HG03571 (cell line): Measurements from ENCODE around the gene ZFP92.

Source experiments
- ATAC-seq: cut with Tn5 transposase; IDR thresholded peaks from one replicate; pipeline ENCODE4 v1.9.1; 2021; ENCODE audit not compliant: unreplicated experiment

ZFP92 gene

GRCh38 chrX:153406903-153407302, 4.4 kb upstream of the ZFP92 start:
- no peak for ATAC-seq

- ATAC-seq, result no peak
These were observed 3.5 kb upstream of the ZFP92 start for GRCh38 chrX:153407736-153408135.

GRCh38 chrX:153408221-153408721, 3.0 kb upstream of the ZFP92 start:
- no peak for ATAC-seq

GRCh38 chrX:153408871-153409351, 2.4 kb upstream of the ZFP92 start:
- ATAC-seq, result no peak

GRCh38 chrX:153409414-153410101, 1.7 kb upstream of the ZFP92 start:
- ATAC-seq, result no peak

- ATAC-seq, result no peak
These were observed 899 bp upstream of the ZFP92 start for GRCh38 chrX:153410373-153410772.

GRCh38 chrX:153410888-153411254, 401 bp upstream of the ZFP92 start:
- no peak for ATAC-seq

DNA sequence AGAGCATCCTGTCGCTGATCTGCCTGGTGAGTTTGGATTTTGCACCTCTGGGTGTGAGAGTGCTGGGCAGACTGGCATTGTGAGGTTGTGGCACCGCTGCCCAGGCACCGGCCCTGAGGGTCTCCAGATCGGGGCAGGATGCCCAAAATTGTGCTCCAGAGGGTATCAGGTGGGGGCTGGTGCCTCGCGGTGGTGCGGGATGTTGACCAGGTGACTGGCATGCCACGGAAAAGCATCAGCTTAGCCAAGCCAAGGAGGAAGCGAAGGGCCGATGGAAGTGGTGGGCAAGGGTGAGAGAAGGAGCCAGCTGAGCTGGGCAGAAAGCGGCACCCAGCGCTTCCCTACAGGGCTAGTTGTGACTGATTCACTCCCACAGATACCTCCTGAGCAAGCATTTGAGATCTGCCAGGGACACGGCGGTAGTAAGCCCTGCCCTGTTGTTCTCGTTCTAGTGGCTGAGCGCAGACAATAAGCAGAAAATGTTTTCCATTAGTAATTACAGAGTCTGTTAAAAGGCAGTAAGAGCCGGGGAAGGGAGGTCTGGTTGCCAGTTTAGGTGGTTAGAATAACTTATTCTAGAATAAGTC, 809 bp downstream of the ZFP92 start:
- ATAC-seq, result no peak

- ATAC-seq, result no peak
These were observed 1.8 kb downstream of the ZFP92 start for GRCh38 chrX:153412746-153413720.

GRCh38 chrX:153413731-153414130, 2.5 kb downstream of the ZFP92 start:
- no peak for ATAC-seq

DNA sequence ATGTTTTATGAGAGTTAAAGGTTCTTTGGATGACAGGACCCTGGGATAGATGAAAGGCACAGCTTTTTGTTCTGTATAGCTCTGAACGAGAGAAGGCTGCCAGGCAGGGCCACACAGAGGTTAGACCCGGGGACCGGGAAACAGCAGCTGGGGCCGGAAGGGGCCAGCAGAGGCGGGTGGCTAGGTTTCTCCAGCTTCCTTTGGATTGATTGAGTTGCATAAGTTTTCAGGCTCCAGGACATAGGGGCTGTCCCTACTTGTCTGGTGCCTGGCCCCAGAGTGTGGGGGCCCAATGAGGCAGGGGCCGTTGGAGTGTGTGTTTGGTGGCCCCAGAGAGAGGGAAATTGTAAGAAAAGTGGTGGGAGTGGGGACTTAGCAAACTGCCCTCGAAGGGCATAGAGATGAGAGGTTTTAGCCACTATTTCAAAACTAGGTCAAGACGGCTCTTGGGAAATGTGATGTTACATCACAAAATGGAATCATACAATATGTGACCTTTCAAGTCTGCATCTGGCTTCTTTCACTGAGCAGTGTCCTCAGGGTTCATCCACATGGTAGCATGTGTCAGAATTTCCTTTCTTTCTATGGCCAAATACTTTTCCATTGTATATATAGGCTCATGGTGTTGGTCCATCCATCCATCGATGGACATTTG, 3.7 kb downstream of the ZFP92 start:
- no peak for ATAC-seq

DNA sequence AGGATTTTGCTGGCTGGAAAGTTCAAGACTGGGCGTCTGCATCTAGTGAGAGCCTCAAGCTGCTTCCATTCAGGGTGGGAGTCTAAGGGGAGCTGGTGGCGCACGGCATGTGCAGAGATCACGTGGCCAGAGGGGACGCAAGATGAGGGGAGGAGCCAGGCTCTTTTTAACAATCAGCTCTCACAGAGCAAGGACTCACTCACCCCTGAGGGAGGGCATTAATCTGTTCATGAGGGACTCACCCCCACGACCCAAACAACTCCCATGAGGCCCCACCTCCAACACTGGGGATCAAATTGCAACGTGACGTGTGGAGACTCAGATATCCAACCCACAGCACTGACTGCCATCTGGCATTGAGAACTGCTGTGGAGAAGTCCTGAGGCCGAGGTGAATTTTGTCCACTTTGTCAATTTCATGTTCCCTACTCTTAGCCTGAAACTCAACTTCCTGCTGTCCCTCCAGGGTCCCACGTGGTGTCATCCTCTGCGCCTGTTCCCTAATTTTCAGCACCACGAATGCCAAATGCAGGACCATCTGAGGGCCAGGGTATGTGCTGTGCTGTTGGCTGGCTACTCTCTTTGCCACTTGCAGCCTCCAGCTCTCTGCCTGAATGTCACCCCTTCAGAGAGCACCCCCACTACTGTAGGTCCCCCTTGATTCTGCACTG, 5.6 kb downstream of the ZFP92 start:
- no peak for ATAC-seq

- ATAC-seq, result no peak
These were observed 6.4 kb downstream of the ZFP92 start for GRCh38 chrX:153417637-153418036.

GRCh38 chrX:153420851-153421599, 9.8 kb downstream of the ZFP92 start:
- ATAC-seq, result no peak

DNA sequence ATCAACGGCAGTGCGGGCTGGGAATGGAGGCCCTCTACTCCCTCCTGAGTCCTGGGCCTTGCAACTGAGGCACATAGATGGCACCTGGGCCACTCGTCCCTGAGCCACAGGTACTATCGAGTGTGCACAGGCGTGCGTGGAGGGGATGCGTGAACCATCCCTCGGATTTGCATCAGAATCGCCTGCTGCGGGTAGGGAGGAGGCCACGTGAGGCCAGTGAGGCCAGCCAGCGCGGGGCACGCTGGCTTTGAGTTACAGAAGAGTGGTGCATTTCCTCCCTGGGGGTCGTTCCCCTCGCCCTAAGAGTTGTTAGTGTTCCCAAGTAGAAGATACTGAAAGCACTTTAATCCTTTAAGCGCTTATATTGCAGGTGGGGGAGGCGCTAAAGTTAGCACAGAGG, 10.6 kb downstream of the ZFP92 start:
- ATAC-seq, result no peak

DNA sequence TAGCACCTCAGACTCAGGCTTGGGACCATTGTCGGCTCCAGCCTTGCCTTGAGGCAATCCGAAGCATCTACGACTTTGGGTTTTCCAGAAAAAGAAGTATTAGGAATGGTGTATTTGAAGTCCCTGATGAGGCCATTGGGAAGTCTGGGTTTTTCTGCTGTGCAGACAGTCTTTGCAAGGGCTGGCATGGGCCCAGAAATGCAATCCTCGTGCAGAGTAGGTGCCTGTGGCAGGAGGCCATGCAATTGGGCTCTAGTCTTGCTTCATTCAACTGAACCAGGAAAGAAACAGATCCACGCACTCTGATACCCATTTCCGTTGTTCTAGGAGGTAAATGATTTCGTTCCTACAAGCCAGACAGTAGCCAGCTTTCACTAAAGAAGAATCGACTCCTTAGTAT, 12.4 kb downstream of the ZFP92 start:
- no peak for ATAC-seq

DNA sequence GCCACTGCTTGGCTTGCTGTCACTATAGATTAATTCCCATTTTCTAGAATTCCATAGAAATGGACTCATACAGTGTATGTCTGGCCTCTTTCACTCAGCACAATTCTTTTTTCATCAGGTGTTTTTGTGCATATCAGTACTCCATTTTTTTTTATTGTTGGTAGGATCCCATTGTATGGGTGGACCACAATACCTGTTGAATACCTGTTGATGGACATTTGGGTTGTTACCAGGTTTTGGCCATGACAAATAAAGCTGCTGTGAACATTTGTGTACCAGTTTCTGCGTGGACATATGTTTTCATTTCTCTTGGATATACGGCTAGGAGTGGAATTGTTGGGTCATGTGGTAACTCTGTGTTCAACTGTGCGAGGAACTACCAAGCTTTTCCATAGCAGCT, 14.9 kb downstream of the ZFP92 start:
- no peak for ATAC-seq

DNA sequence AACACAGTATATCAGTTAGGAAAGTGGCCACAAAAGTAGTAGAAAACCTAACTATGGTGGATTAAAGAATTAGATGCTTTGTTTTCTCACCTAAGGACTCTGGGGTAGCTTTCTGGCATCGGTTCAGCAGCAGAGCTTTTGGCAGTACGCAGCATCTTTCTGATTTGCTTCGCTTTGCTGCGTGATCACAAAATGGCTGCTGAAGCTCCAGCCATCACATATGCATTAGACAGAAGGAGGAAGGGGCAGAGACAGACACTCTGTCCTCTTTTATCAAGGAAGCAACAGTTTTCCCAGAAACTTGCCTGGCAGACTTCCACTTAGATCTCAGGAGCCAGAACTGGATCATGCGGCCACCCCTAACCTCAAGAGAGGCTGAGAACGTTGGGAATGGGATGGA, 19.5 kb downstream of the ZFP92 start:
- no peak for ATAC-seq

- ATAC-seq, result no peak
These were observed 21.9 kb downstream of the ZFP92 start for GRCh38 chrX:153433161-153433680.
